Trophoblast cell (in vitro differentiated cells and primary cell): ENCODE results near the gene DHRSX.

Source experiments
- DNase-seq, 2 donors: peaks; one replicate each; pipeline ENCODE4 v3.0.0-alpha.2; 2016
- H2AFZ ChIP-seq: 2 replicates; pipeline ENCODE4 v1.6.1; 2013; ENCODE audit warnings: low read length, moderate library complexity, mild to moderate bottlenecking; ENCODE audit not compliant: insufficient read depth, poor library complexity
- H2AK5ac ChIP-seq: 2 replicates; pipeline ENCODE4 v1.6.1; 2013; ENCODE audit warnings: mild to moderate bottlenecking, low read length
- H2BK120ac ChIP-seq: 2 replicates; pipeline ENCODE4 v1.6.1; 2013; ENCODE audit warnings: low read length, mild to moderate bottlenecking, moderate library complexity; ENCODE audit not compliant: insufficient read depth, poor library complexity
- H2BK12ac ChIP-seq: 2 replicates; pipeline ENCODE4 v1.6.1; 2013; ENCODE audit warnings: mild to moderate bottlenecking, low read length, moderate library complexity
- H2BK5ac ChIP-seq: 2 replicates; pipeline ENCODE4 v1.6.1; 2013; ENCODE audit warnings: low read length, low read depth, moderate library complexity, mild to moderate bottlenecking; ENCODE audit not compliant: poor library complexity
- H3K14ac ChIP-seq: 2 replicates; pipeline ENCODE4 v1.6.1; 2013; ENCODE audit warnings: mild to moderate bottlenecking, low read length
- H3K18ac ChIP-seq: 2 replicates; pipeline ENCODE4 v1.6.1; 2013; ENCODE audit warnings: mild to moderate bottlenecking, low read length
- H3K23ac ChIP-seq: 2 replicates; pipeline ENCODE4 v1.6.1; 2013; ENCODE audit warnings: low read length
- H3K27ac ChIP-seq: 2 replicates; pipeline ENCODE4 v1.5.1; 2013; ENCODE audit warnings: low read depth, mild to moderate bottlenecking, inconsistent platforms, low read length, moderate library complexity
- H3K27me3 ChIP-seq: 2 replicates; pipeline ENCODE4 v1.6.1; 2013; ENCODE audit warnings: inconsistent platforms, mild to moderate bottlenecking, low read length, moderate library complexity; ENCODE audit not compliant: insufficient read depth
- H3K36me3 ChIP-seq, 2 experiments: 1 replicate in 1 of 2; 2 replicates in 1 of 2; pipeline ENCODE4 v1.6.1; 2013; ENCODE audit warnings: low read length in 2 of 2, mild to moderate bottlenecking in 2 of 2, moderate library complexity in 1 of 2; ENCODE audit not compliant: insufficient read depth in 2 of 2, control insufficient read depth in 1 of 2
- H3K4ac ChIP-seq: 2 replicates; pipeline ENCODE4 v1.6.1; 2013; ENCODE audit warnings: low read depth, mild to moderate bottlenecking, low read length, moderate library complexity
- H3K4me1 ChIP-seq, 2 experiments: 1 replicate in 1 of 2; 2 replicates in 1 of 2; pipeline ENCODE4 v1.6.1; 2013; ENCODE audit warnings: low read length in 2 of 2, mild to moderate bottlenecking in 2 of 2, moderate library complexity in 1 of 2; ENCODE audit not compliant: insufficient read depth in 2 of 2, control insufficient read depth in 1 of 2
- H3K4me2 ChIP-seq: 2 replicates; pipeline ENCODE4 v1.6.1; 2013; ENCODE audit warnings: inconsistent platforms, mild to moderate bottlenecking, low read length, moderate library complexity
- H3K4me3 ChIP-seq: 2 replicates; pipeline ENCODE4 v1.5.1; 2013; ENCODE audit warnings: mild to moderate bottlenecking, low read depth, low read length, inconsistent platforms
- H3K79me1 ChIP-seq: one replicate; pipeline ENCODE4 v1.6.1; 2013; ENCODE audit warnings: low read length
- H3K79me2 ChIP-seq: 2 replicates; pipeline ENCODE4 v1.6.1; 2013; ENCODE audit warnings: low read length, mild to moderate bottlenecking; ENCODE audit not compliant: control insufficient read depth, insufficient read depth, poor library complexity
- H3K9ac ChIP-seq: 2 replicates; pipeline ENCODE4 v1.6.1; 2013; ENCODE audit warnings: mild to moderate bottlenecking, low read length
- H3K9me3 ChIP-seq: 2 replicates; pipeline ENCODE4 v1.6.1; 2013; ENCODE audit warnings: low read depth, mild to moderate bottlenecking, control low read depth, inconsistent platforms, low read length; ENCODE audit not compliant: insufficient read depth
- H4K12ac ChIP-seq: 2 replicates; pipeline ENCODE4 v1.6.1; 2013; ENCODE audit warnings: low read depth, mild to moderate bottlenecking, low read length, moderate library complexity
- H4K8ac ChIP-seq: 2 replicates; pipeline ENCODE4 v1.6.1; 2013; ENCODE audit warnings: low read depth, mild to moderate bottlenecking, low read length, moderate library complexity
- H4K91ac ChIP-seq: one replicate; pipeline ENCODE4 v1.6.1; 2013; ENCODE audit warnings: low read depth, mild to moderate bottlenecking, low read length, moderate library complexity
- WGBS: extraction: QIAGEN DNeasy Blood & Tissue Kit; methylation state at CpG from one replicate; pipeline ENCODE4 v1.1.7; 2013; ENCODE audit warnings: missing lambda C conversion rate; ENCODE audit not compliant: insufficient read length, insufficient coverage; ENCODE audit errors: extremely low coverage; 5-methylcytosine and 5-hydroxymethylcytosine counted together

The DHRSX gene

DNA sequence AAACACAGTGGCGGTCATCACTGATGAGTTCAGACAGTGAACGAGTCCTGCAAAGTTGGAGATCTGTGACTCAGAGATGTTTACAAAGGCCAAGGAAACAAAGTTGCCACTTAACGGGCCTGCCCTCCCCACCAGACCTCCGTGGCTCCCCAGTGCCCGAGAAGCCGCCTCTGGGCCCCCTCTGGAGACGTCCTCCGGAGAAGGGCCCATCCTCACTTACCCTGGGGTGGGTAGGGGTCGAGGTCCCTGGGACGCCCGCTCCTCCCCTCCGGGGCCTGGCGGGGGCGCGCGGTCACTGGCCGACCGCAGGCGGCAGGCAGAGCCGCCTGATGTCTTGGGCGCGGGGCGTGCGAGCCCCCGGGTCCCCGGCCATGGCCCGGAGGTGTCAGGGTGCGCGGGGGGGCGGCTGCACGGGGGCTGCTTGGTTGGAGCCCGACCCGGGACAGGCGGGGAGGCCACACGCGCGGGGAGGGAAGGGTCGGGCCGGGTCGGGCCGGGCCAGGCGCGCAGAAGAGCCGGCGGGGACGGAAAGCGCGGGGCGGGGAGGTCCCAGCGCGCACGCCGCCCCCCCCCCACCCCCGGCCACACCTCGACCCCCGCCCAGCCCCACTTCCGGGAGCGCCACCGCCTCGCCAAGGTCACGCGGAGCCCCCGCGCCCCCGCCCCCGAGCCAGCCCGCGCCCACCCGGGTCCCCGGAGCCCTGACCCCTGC lies 529 bp downstream of the DHRSX start:
- peaks cover 20 to 23% of the 10 kb centered on the region in 2 experiments for H3K4me1 ChIP-seq

GRCh38 chrX:2499507-2499906 lies 1.3 kb downstream of the DHRSX start:
- peaks cover 11% of the 10 kb centered on the region for H3K79me2 ChIP-seq
- H3K9ac ChIP-seq: no peak overlapping the region
- H2BK12ac ChIP-seq: no peak overlapping the region
- no peak overlapping the region for H3K14ac ChIP-seq
- H3K23ac ChIP-seq: no peak overlapping the region
- H4K91ac ChIP-seq: no peak overlapping the region
- peak overlapping the region; percentile 9 for H4K8ac ChIP-seq
- WGBS: no CpG with 5 or more reads among the region's 8 CpGs
- H4K12ac ChIP-seq: peak overlapping the region; percentile 54
- no peak overlapping the region for H3K4me3 ChIP-seq
- no peak overlapping the region for H2AK5ac ChIP-seq
- H3K18ac ChIP-seq: no peak overlapping the region
- H3K4ac ChIP-seq: peak overlapping the region; percentile 73
- no peak overlapping the region for H2BK5ac ChIP-seq
- H3K9me3 ChIP-seq: peaks cover 2% of the 10 kb centered on the region
- H2BK120ac ChIP-seq: no peak overlapping the region
- H3K36me3 ChIP-seq: peaks cover 0 to 5% of the 10 kb centered on the region in 2 experiments
- peaks cover 22% of the 10 kb centered on the region for H3K79me1 ChIP-seq
- no peak for DNase-seq
- no peaks in the 10 kb centered on the region for H3K27me3 ChIP-seq
- H2AFZ ChIP-seq: no peak overlapping the region
- peaks cover 20 to 23% of the 10 kb centered on the region in 2 experiments for H3K4me1 ChIP-seq
- H3K4me2 ChIP-seq: peak overlapping the region; percentile 67
- no peak overlapping the region for H3K27ac ChIP-seq

More for the DNA sequence above, 529 bp downstream of the DHRSX start:
- Histone ChIP-seq H2AK5ac (peak overlapping the region; percentile 93), H3K79me2 (peaks cover 11% of the 10 kb centered on the region), H2BK120ac (peak overlapping the region; percentile 96), H3K23ac (no peak overlapping the region), H2AFZ (peak overlapping the region; percentile 95), H3K79me1 (peaks cover 22% of the 10 kb centered on the region), H3K9ac (peak overlapping the region; percentile 88), H4K8ac (peak overlapping the region; percentile 96), H3K36me3 (peaks cover 0 to 5% of the 10 kb centered on the region in 2 experiments), H3K4ac (peak overlapping the region; percentile 90), H3K4me2 (peak overlapping the region; percentile 67), H4K12ac (peak overlapping the region; percentile 97), H3K27me3 (no peaks in the 10 kb centered on the region), H3K14ac (peak overlapping the region; percentile 95), H3K9me3 (peaks cover 2% of the 10 kb centered on the region), H3K27ac (peak overlapping the region; percentile 76), H3K18ac (peak overlapping the region; percentile 97), H4K91ac (peak overlapping the region; percentile 98), H3K4me3 (peak overlapping the region; percentile 90), H2BK5ac (peak overlapping the region; percentile 94), H2BK12ac (no peak overlapping the region)
- peak; percentile 47 to 67 for DNase-seq
- WGBS: no CpG with 5 or more reads among the region's 70 CpGs

DNA sequence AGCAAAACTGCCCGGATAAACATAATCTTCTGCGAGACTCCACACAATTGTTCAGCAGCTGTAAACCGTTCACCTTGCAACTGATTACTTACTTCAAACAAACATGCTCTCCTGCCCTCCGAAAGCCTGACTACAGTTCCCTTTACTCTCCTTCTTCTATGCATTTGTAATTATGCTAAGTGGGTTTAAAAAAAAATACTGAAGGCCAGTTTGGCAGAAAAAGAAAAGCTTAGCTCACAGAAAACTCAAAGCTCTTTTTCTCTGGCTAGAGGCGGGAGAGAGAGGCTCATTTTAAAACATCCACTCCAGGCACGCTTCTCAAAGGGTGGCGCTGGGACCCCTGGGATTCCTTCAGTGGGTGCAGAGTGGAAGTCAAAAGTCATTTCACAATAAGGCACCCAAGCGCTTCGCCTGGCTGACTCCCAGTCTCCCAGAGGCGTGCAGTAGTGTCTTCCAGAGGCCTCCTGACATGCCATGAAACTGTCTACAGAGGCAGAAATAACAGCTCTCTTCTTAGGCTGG lies 1.9 kb downstream of the DHRSX start:
- Histone ChIP-seq H3K4ac (peak overlapping the region; percentile 52), H2BK5ac (no peak overlapping the region), H3K4me2 (peak overlapping the region; percentile 67), H2BK12ac (no peak overlapping the region), H3K23ac (no peak overlapping the region), H2AFZ (no peak overlapping the region), H3K36me3 (peaks cover 0 to 5% of the 10 kb centered on the region in 2 experiments), H3K4me3 (no peak overlapping the region), H3K27ac (peak overlapping the region; percentile 1), H3K79me1 (peaks cover 22% of the 10 kb centered on the region), H3K27me3 (no peaks in the 10 kb centered on the region), H3K79me2 (peaks cover 11% of the 10 kb centered on the region), H4K12ac (peak overlapping the region; percentile 2), H4K8ac (no peak overlapping the region), H3K9ac (peak overlapping the region; percentile 43), H3K4me1 (peaks cover 20 to 23% of the 10 kb centered on the region in 2 experiments), H2AK5ac (no peak overlapping the region), H3K18ac (no peak overlapping the region), H3K9me3 (peaks cover 2% of the 10 kb centered on the region), H4K91ac (no peak overlapping the region), H3K14ac (no peak overlapping the region), H2BK120ac (no peak overlapping the region)
- WGBS: no CpG with 5 or more reads among the region's 10 CpGs
- peak in 1 of 2 donors; percentile 18 for DNase-seq

DNA sequence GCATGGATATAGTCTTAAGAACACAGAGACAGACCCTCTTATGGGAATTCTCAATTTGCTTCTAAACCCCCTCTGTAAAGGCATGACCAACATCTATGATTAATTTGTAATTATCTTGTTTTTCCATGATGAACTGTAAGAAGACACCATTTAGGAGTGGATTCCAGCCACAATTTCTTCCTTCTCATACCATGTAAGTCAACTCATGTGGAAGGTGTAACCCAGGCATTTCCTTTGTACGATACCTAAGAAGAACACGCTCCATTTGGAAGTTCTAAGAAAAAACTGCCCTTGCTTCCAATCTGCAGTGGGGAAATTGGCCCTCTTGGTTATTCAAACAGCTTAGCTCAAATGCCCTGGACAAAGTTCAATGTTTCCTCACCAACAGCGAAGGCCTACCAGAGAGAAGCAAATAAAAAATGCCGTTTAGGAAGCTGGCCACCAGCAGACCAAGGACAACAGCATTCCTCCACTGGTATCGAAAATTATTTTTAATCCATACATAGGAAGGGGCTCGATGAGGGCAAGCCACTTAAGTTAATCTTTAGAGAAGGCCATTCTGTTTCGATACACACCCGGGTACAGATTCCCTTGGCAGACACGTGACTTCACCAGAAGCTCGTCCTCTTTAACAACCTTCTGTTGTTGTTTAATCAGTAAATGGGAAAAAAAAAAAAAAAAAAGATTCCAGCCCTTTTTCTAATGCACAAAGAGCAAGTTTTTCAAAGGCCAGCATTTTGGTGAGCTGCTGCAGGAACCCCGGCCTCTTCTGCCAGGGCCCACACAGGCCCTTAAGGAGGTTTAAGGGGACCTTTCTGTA lies 2.6 kb downstream of the DHRSX start:
- Histone ChIP-seq H4K12ac (no peak overlapping the region), H2AFZ (no peak overlapping the region), H3K23ac (no peak overlapping the region), H3K4me1 (peaks cover 20 to 23% of the 10 kb centered on the region in 2 experiments), H2BK5ac (no peak overlapping the region), H3K4ac (peak overlapping the region; percentile 85), H4K8ac (no peak overlapping the region), H3K27ac (no peak overlapping the region), H3K9me3 (peaks cover 2% of the 10 kb centered on the region), H3K18ac (no peak overlapping the region), H3K4me3 (no peak overlapping the region), H3K79me2 (peaks cover 11% of the 10 kb centered on the region), H3K14ac (no peak overlapping the region), H3K27me3 (no peaks in the 10 kb centered on the region), H2BK12ac (no peak overlapping the region), H3K9ac (peak overlapping the region; percentile 43), H3K79me1 (peaks cover 22% of the 10 kb centered on the region), H3K36me3 (peaks cover 0 to 5% of the 10 kb centered on the region in 2 experiments), H2AK5ac (no peak overlapping the region), H3K4me2 (peak overlapping the region; percentile 67), H2BK120ac (no peak overlapping the region), H4K91ac (no peak overlapping the region)
- DNase-seq: peak in 1 of 2 donors; percentile 4
- WGBS: no CpG with 5 or more reads among the region's 11 CpGs
